Neural cell (in vitro differentiated cells): ENCODE measurements around the gene CASP10. TPM values are rescaled to one million over a fixed set of nuclear protein-coding genes. Genes with fewer than 3 reads are reported as not detected.

Experiments
- H2AFZ ChIP-seq: fragments of 200-600, 300-800 bp; sonication (generic), shearing (Covaris generic); 2 replicates; pipeline ENCODE4 v1.6.0; 2014; ENCODE audit warnings: low read depth, mild to moderate bottlenecking, antibody characterized with exemption, low read length, moderate library complexity
- H3F3A ChIP-seq: fragments of 200-600 bp; shearing (Covaris generic); 2 replicates; pipeline ENCODE4 v1.6.1; 2016; ENCODE audit warnings: mild to moderate bottlenecking, moderate library complexity, mixed read lengths, antibody characterized with exemption, low read length; ENCODE audit not compliant: insufficient read depth, poor library complexity, severe bottlenecking
- H3K27ac ChIP-seq: fragments of 200-600, 300-800 bp; sonication (generic), shearing (Covaris generic); 2 replicates; pipeline ENCODE4 v1.5.1; 2014; ENCODE audit warnings: mild to moderate bottlenecking, low read length, moderate library complexity
- H3K27me3 ChIP-seq: fragments of 300-800, 200-600 bp; sonication (generic), shearing (Covaris generic); 2 replicates; pipeline ENCODE4 v1.6.0; 2014; ENCODE audit warnings: mild to moderate bottlenecking, low read depth, low read length, moderate library complexity; ENCODE audit not compliant: insufficient read depth
- H3K36me3 ChIP-seq: fragments of 300-800, 200-600 bp; sonication (generic), shearing (Covaris generic); 2 replicates; pipeline ENCODE4 v1.5.1; 2014; ENCODE audit warnings: mild to moderate bottlenecking, antibody characterized with exemption, low read length, moderate library complexity; ENCODE audit not compliant: insufficient read depth
- H3K4me2 ChIP-seq: fragments of 300-800, 200-600 bp; sonication (generic), shearing (Covaris generic); 2 replicates; pipeline ENCODE4 v1.6.0; 2014; ENCODE audit warnings: mild to moderate bottlenecking, low read length
- H3K4me3 ChIP-seq: fragments of 300-800, 200-600 bp; sonication (generic), shearing (Covaris generic); 2 replicates; pipeline ENCODE4 v1.5.1; 2014; ENCODE audit warnings: mild to moderate bottlenecking, low read length, moderate library complexity
- H3K79me2 ChIP-seq: fragments of 200-600 bp; shearing (Covaris generic); replicated peaks from 2 replicates; pipeline ENCODE4 v1.6.0; 2014; ENCODE audit warnings: mild to moderate bottlenecking, low read length, moderate library complexity; ENCODE audit not compliant: insufficient read depth
- H3K9ac ChIP-seq: fragments of 300-800, 200-600 bp; sonication (generic), shearing (Covaris generic); 2 replicates; pipeline ENCODE4 v1.6.1; 2016; ENCODE audit warnings: mild to moderate bottlenecking, low read length, mixed read lengths
- H3K9me2 ChIP-seq: fragments of 200-600 bp; shearing (Covaris generic); 2 replicates; pipeline ENCODE4 v1.6.1; 2016; ENCODE audit warnings: mild to moderate bottlenecking, low read length, mixed read lengths; ENCODE audit not compliant: insufficient read depth
- H3K9me3 ChIP-seq: fragments of 200-600, 300-800 bp; sonication (generic), shearing (Covaris generic); 2 replicates; pipeline ENCODE4 v1.6.1; 2016; ENCODE audit warnings: mild to moderate bottlenecking, mixed run types, low read length, moderate library complexity, mixed read lengths
- H4K20me1 ChIP-seq: fragments of 200-600 bp; shearing (Covaris generic); 2 replicates; pipeline ENCODE4 v1.6.1; 2016; ENCODE audit warnings: mild to moderate bottlenecking, mixed run types; ENCODE audit not compliant: insufficient read depth
- CTCF ChIP-seq: fragments of 450-650 bp; IDR thresholded peaks from 2 replicates; pipeline ENCODE4 v1.5.1; 2014; ENCODE audit warnings: antibody characterized with exemption, mild to moderate bottlenecking, moderate library complexity; ENCODE audit not compliant: poor library complexity, severe bottlenecking
- EP300 ChIP-seq: fragments of 450-650 bp; conservative IDR thresholded peaks from 2 replicates; pipeline ENCODE4 v1.6.1; 2014; ENCODE audit warnings: antibody characterized with exemption, mild to moderate bottlenecking, moderate library complexity; ENCODE audit not compliant: poor library complexity, severe bottlenecking
- EZH2 ChIP-seq: fragments of 200-600, 300-800 bp; shearing (Covaris generic), sonication (generic); IDR thresholded peaks from 2 replicates; pipeline ENCODE4 v1.6.1; 2014; ENCODE audit warnings: antibody characterized with exemption, low read length, borderline replicate concordance, mild to moderate bottlenecking; ENCODE audit not compliant: insufficient read depth, poor library complexity, severe bottlenecking
- MXI1 ChIP-seq: fragments of 450-650 bp; conservative IDR thresholded peaks from 2 replicates; pipeline ENCODE4 v1.6.1; 2014; ENCODE audit warnings: antibody characterized with exemption, mild to moderate bottlenecking; ENCODE audit not compliant: poor library complexity, severe bottlenecking
- POLR2AphosphoS5 ChIP-seq: IDR thresholded peaks from 2 replicates; pipeline ENCODE4 v1.6.1; 2012
- REST ChIP-seq: IDR thresholded peaks from 2 replicates; pipeline ENCODE4 v1.6.1; 2012; ENCODE audit warnings: borderline replicate concordance
- SMC3 ChIP-seq: fragments of 450-650 bp; conservative IDR thresholded peaks from 2 replicates; pipeline ENCODE4 v1.6.1; 2014; ENCODE audit warnings: antibody characterized with exemption, mild to moderate bottlenecking, moderate library complexity; ENCODE audit not compliant: poor library complexity
- TAF1 ChIP-seq: IDR thresholded peaks from 2 replicates; pipeline ENCODE4 v1.6.1; 2012; ENCODE audit warnings: low read depth
- polyA plus RNA-seq: library from polyadenylated mRNA; depleted of rRNA; stranded (reverse); fragments of >200 nt; gene quantifications from 2 replicates; pipeline ENCODE4 v1.2.3, GENCODE V29; 2014

The CASP10 gene
- polyA plus RNA-seq, 1 donor from 2014 or later, result not detected

DNA sequence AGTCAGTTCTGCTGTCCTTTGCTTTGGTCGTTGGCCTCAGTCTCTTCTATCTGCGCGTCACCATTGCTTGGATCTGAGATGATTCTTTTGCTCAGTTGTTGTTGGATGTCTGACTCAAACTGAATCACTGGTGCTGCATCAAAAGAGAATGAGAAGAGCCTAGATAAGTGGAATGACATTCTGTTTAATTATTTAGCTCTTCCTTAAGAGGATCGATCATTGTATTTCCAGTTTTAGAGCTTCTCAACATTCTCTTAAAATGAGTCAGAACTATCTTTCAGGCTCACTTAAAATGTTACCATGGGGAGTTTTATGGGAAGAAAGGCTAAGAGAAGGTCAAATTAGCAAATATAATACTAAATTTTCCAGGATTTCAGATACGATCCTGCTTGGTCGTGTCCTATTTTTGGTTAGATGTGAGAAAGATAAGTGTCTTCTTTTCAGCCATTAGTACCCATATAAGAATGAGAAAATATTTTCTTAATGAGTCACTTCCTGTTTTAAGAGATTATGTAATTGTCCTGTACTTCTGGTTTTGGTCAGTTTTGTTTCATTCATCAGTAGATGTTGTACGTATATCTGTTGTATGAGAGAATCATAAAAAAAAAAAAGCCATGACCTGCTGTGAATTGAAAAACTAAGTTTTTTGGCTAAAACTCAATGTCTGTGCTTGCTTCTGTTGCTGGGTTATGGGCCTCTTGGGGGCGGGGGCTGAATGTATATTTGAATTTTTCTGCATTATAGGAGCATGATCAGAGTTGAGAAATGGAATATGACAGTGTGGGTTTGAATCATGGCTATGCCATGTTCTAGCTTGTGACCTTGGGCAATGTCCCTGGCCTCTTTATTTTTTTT, 31.6 kb upstream of the CASP10 start:
- TF ChIP-seq EZH2 (no peak), REST (no peak), EP300 (no peak), SMC3 (no peak), CTCF (no peak), MXI1 (no peak), POLR2AphosphoS5 (no peak)
- no peak overlapping the region for H2AFZ ChIP-seq
- no peaks in the 10 kb centered on the region for H3K36me3 ChIP-seq
- H3K4me2 ChIP-seq, result no peak overlapping the region
- H3K9ac ChIP-seq, result no peak overlapping the region
- H3K27ac ChIP-seq, result no peak overlapping the region
- H3F3A ChIP-seq, result no peaks in the 10 kb centered on the region
- H3K9me2 ChIP-seq, result no peaks in the 10 kb centered on the region
- H3K4me3 ChIP-seq, result no peak overlapping the region
- H4K20me1 ChIP-seq, result no peaks in the 10 kb centered on the region
- H3K27me3 ChIP-seq, result no peaks in the 10 kb centered on the region
- no peaks in the 10 kb centered on the region for H3K79me2 ChIP-seq
- H3K9me3 ChIP-seq, result no peaks in the 10 kb centered on the region

DNA sequence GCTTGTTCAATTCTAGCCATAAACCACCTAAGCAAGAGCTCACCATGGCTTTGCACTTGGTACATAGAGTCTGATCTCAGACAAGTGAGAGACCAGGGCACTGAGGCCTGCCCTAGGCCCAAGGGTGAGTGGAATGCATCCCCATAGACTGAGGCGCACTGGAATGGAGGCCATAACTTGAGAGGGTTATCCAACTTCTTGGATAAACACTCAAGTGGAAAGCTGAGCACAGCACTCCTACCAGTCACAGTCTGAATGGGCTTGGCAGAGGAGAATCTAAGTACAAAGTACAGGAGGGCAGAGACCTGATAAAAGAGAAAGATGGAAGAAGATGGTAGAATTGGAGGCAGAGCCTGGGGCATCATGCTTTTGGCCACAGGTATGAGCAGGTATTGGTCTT, 30.4 kb upstream of the CASP10 start:
- Histone ChIP-seq H3K4me2 (no peak overlapping the region), H3K79me2 (no peaks in the 10 kb centered on the region), H4K20me1 (no peaks in the 10 kb centered on the region), H3K9ac (no peak overlapping the region), H3K27me3 (no peaks in the 10 kb centered on the region), H3F3A (no peaks in the 10 kb centered on the region), H3K4me3 (no peak overlapping the region), H2AFZ (no peak overlapping the region), H3K36me3 (no peaks in the 10 kb centered on the region), H3K9me2 (no peaks in the 10 kb centered on the region), H3K9me3 (no peaks in the 10 kb centered on the region), H3K27ac (no peak overlapping the region)
- TF ChIP-seq POLR2AphosphoS5, result no peak
- no peak for TF ChIP-seq TAF1
- TF ChIP-seq REST, result no peak
- no peak for TF ChIP-seq EZH2
- TF ChIP-seq EP300, result no peak
- TF ChIP-seq SMC3, result no peak
